ENCODE measurements around the gene OR7A10.
"Not testable (repeated sequence)": the region's sequence is repeated elsewhere in the genome, so short reads cannot be mapped to it uniquely, and the experiment has no call there.

OR7A10 gene

DNA sequence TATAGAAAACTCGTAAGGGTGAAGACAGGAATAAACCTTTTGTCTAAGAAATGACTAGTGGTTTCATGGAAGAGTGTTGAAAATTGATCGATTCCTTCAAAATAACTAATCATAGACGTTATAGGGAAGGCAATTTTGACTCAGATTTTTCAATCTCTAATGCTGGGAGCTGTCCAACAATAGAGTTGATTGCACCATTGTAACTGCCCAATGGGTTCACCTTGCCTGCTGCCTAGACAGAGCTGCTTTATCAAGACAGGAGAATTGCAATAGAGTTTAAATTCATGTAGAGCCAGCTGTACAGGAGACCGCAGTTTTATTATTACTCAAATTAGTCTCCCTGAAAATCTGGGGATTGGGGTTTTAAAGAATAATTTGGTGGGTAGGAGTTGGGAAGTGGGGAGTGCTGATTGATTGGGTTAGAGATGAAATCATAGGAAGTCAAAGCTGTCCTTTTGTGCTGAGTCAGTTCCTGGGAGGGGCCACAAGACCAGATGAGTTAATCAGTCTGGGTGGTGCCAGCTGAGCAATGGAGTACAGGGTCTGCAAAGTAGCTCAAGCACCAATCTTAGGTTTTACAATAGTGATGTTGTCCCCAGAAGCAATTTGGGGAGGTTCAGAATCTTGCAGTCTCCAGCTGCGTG lies 53.5 kb downstream of the OR7A10 start:
- DNase-seq (ENCODE audit: low read depth), result no peak

DNA sequence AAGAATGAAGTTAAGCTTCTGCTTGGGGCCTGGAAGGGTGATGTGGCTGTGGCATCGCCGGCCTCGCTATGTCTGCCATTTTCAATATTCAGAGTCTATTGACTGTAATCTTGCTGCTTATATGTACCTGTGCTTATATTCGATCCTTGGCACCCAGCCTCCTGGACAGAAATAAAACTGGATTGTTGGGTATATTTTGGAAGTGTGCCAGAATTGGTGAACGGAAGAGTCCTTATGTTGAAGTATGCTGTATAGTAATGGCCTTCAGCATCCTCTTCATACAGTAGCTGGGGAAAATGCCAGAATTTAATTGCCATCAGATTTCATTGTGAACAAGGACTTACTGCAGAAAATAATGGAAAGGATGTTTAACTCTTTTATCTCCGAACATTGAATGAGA lies 56.5 kb downstream of the OR7A10 start:
- not testable (repeated sequence) for DNase-seq (ENCODE audit: low read depth)
